ENCODE results near the gene KIF26A. TPM values are rescaled to one million over a fixed set of nuclear protein-coding genes. Genes with fewer than 3 reads are reported as not detected.

KIF26A gene
- total and polyA plus RNA-seq, 2 experiments from 2014 or later = 3.5 to 5.0 TPM

GRCh38 chr14:104182857-104183425 is 44.6 kb downstream of the KIF26A start:
- Histone ChIP-seq H3K9me3 (ENCODE audit: low read depth) (no peaks in the 10 kb centered on the region), H3K4me1 (ENCODE audit: insufficient read depth) (peaks cover 5% of the 10 kb centered on the region), H3K9me2 (replicated peaks; ENCODE audit: insufficient read depth) (no peaks in the 10 kb centered on the region), H3K27me3 (no peaks in the 10 kb centered on the region), H3K36me3 (replicated peaks; ENCODE audit: insufficient read depth, low read depth) (no peaks in the 10 kb centered on the region), H3K27ac (no peak overlapping the region), H3K4me3 (no peak overlapping the region), H4K20me1 (ENCODE audit: insufficient read depth, poor library complexity, severe bottlenecking) (no peaks in the 10 kb centered on the region), H3K79me2 (no peaks in the 10 kb centered on the region), H3K4me2 (no peak overlapping the region), H2AFZ (no peak overlapping the region)
- 94% methylated on average over 15 of the region's 16 CpGs for WGBS (ENCODE audit: low lambda C conversion rate, missing lambda C conversion rate)
- no peak for DNase-seq (ENCODE audit: low spot score)
- TF ChIP-seq EZH2phosphoT487 (IDR thresholded peaks at IDR 0.05; ENCODE audit: low read depth, severe bottlenecking, unreplicated experiment) (no peak), EZH2 (IDR thresholded peaks at IDR 0.05; ENCODE audit: borderline replicate concordance) (no peak)

- no peak for DNase-seq (ENCODE audit: low spot score)
- no peaks in the 10 kb centered on the region for H3K27me3 ChIP-seq
- no peak overlapping the region for H2AFZ ChIP-seq
- H3K9me2 ChIP-seq (replicated peaks; ENCODE audit: insufficient read depth) = no peaks in the 10 kb centered on the region
- H3K79me2 ChIP-seq = no peaks in the 10 kb centered on the region
- no peaks in the 10 kb centered on the region for H3K9me3 ChIP-seq (ENCODE audit: low read depth)
- no peaks in the 10 kb centered on the region for H3K4me1 ChIP-seq (ENCODE audit: insufficient read depth)
- no peak overlapping the region for H3K27ac ChIP-seq
- H3K4me3 ChIP-seq = no peak overlapping the region
- H3K4me2 ChIP-seq = no peak overlapping the region
- H3K36me3 ChIP-seq (replicated peaks; ENCODE audit: insufficient read depth, low read depth) = no peaks in the 10 kb centered on the region
- TF ChIP-seq EZH2phosphoT487 (IDR thresholded peaks at IDR 0.05; ENCODE audit: low read depth, severe bottlenecking, unreplicated experiment) (no peak), EZH2 (IDR thresholded peaks at IDR 0.05; ENCODE audit: borderline replicate concordance) (no peak)
- TF ChIP-seq, protein P1, sequence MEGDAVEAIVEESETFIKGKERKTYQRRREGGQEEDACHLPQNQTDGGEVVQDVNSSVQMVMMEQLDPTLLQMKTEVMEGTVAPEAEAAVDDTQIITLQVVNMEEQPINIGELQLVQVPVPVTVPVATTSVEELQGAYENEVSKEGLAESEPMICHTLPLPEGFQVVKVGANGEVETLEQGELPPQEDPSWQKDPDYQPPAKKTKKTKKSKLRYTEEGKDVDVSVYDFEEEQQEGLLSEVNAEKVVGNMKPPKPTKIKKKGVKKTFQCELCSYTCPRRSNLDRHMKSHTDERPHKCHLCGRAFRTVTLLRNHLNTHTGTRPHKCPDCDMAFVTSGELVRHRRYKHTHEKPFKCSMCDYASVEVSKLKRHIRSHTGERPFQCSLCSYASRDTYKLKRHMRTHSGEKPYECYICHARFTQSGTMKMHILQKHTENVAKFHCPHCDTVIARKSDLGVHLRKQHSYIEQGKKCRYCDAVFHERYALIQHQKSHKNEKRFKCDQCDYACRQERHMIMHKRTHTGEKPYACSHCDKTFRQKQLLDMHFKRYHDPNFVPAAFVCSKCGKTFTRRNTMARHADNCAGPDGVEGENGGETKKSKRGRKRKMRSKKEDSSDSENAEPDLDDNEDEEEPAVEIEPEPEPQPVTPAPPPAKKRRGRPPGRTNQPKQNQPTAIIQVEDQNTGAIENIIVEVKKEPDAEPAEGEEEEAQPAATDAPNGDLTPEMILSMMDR (IDR thresholded peaks at IDR 0.05; ENCODE audit: poor library complexity) = no peak
- 95% methylated on average over 12 of the region's 13 CpGs for WGBS (ENCODE audit: low lambda C conversion rate, missing lambda C conversion rate)
- H4K20me1 ChIP-seq (ENCODE audit: insufficient read depth, poor library complexity, severe bottlenecking) = no peaks in the 10 kb centered on the region
Observed at GRCh38 chr14:104183796-104184195, 45.4 kb downstream of the KIF26A start.

GRCh38 chr14:104184506-104184905 is 46.1 kb downstream of the KIF26A start:
- H3K27ac ChIP-seq = no peak overlapping the region
- 88% methylated on average over 10 of the region's 12 CpGs for WGBS (ENCODE audit: low lambda C conversion rate, missing lambda C conversion rate)
- no peak overlapping the region for H2AFZ ChIP-seq
- no peaks in the 10 kb centered on the region for H4K20me1 ChIP-seq (ENCODE audit: insufficient read depth, poor library complexity, severe bottlenecking)
- H3K9me2 ChIP-seq (replicated peaks; ENCODE audit: insufficient read depth) = no peaks in the 10 kb centered on the region
- H3K9me3 ChIP-seq (ENCODE audit: low read depth) = no peaks in the 10 kb centered on the region
- no peaks in the 10 kb centered on the region for H3K27me3 ChIP-seq
- no peaks in the 10 kb centered on the region for H3K36me3 ChIP-seq (replicated peaks; ENCODE audit: insufficient read depth, low read depth)
- no peak overlapping the region for H3K4me2 ChIP-seq
- no peaks in the 10 kb centered on the region for H3K4me1 ChIP-seq (ENCODE audit: insufficient read depth)
- H3K4me3 ChIP-seq = no peak overlapping the region
- TF ChIP-seq, protein P1 (IDR thresholded peaks at IDR 0.05; ENCODE audit: poor library complexity) = no peak
- TF ChIP-seq EZH2phosphoT487 (IDR thresholded peaks at IDR 0.05; ENCODE audit: low read depth, severe bottlenecking, unreplicated experiment) (no peak), EZH2 (IDR thresholded peaks at IDR 0.05; ENCODE audit: borderline replicate concordance) (no peak)
- no peaks in the 10 kb centered on the region for H3K79me2 ChIP-seq
- DNase-seq (ENCODE audit: low spot score) = no peak

DNA sequence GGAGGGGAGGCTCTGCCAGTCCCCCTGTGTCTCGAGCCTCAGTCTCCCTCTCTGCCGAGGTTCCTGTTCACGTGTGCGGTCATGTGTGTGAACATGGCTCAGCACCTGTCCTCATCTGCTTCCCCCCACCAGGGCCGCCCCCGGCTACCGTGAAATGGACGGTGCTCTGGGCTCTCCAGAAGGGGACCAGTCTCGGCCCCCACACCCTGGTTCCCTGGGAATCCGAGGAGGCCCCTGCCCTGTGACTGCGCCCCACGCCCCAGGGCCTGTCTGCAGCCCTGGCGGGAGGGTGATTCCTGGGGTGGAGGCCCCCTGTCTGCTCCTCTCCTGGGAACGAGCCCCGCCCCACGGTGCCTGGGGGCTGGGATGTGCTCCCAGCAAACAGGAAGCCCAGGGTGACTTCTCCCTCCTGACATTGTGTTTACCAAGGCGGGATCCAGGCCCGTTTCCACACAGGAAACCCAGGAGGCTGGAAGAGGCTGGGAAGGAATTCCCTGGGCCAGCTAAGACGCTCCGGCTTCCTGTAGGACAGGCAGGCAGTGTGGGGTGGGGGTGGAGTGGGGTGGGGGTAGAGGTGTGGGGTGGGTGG is 46.6 kb downstream of the KIF26A start:
- Histone ChIP-seq H3K79me2 (no peaks in the 10 kb centered on the region), H3K4me3 (no peak overlapping the region), H3K27me3 (no peaks in the 10 kb centered on the region), H3K4me1 (ENCODE audit: insufficient read depth) (no peaks in the 10 kb centered on the region), H3K9me3 (ENCODE audit: low read depth) (no peaks in the 10 kb centered on the region), H3K9me2 (replicated peaks; ENCODE audit: insufficient read depth) (no peaks in the 10 kb centered on the region), H3K27ac (no peak overlapping the region), H3K4me2 (no peak overlapping the region), H3K36me3 (replicated peaks; ENCODE audit: insufficient read depth, low read depth) (no peaks in the 10 kb centered on the region), H2AFZ (no peak overlapping the region), H4K20me1 (ENCODE audit: insufficient read depth, poor library complexity, severe bottlenecking) (no peaks in the 10 kb centered on the region)
- DNase-seq (ENCODE audit: low spot score) = peak; percentile 52
- WGBS (ENCODE audit: low lambda C conversion rate, missing lambda C conversion rate) = 53% methylated on average over 14 of the region's 20 CpGs
- TF ChIP-seq EZH2 (IDR thresholded peaks at IDR 0.05; ENCODE audit: borderline replicate concordance) = no peak
- TF ChIP-seq, protein P1 (IDR thresholded peaks at IDR 0.05; ENCODE audit: poor library complexity) = no peak

Measured in hepatocyte (in vitro differentiated cells).